Stimulated activated naive CD4-positive, alpha-beta T cell treated with Interleukin-2 at 50 U/mL for 16 hours (primary cell): Measurements from ENCODE around the gene KCNAB3.
A peak's percentile ranks its signal among the peaks of the same experiment; 100 is the strongest.

Experiments
- DNase-seq: peaks from one replicate; lab custom pipeline; 2025; lab: John Stamatoyannopoulos, UW

Gene KCNAB3

DNA sequence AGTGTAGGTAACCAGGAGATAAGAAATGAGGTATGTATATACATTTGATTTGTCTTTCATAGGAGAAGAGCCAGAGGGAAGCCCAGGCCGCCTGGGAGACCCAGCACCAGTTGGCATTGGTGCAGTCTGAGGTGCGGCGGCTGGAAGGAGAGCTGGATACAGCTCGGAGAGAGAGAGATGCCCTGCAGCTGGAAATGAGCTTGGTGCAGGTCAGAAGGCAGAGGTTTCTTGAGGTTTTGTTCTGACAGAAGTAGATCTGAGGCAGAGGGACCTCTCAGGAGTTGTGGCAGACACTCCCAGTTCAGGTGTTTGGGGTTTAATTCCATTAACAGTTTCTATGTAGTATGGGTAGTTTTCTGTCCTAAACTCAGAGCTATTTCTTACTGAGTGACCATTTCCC is 10.4 kb upstream of the KCNAB3 start:
- no peak for DNase-seq

DNA sequence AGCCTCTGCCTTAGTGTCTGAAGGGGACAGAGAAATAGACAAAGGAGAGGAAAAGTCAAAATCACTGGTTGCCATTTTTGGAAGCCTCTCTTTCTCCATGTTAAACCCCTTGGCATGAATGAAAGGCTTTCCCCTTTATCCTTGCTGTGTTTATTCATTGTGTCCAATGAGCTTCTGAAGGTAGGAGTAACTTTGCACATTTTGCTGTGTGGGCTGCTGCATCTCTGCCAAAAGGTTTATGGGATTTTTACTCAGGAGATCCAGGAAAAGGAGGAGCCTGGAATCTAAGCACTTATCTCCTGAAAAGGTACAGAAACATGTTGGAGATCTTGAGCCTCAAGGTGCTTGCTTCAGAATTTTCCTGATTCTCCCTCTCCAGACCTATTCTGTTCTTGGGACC is 6.2 kb upstream of the KCNAB3 start:
- DNase-seq = no peak

DNA sequence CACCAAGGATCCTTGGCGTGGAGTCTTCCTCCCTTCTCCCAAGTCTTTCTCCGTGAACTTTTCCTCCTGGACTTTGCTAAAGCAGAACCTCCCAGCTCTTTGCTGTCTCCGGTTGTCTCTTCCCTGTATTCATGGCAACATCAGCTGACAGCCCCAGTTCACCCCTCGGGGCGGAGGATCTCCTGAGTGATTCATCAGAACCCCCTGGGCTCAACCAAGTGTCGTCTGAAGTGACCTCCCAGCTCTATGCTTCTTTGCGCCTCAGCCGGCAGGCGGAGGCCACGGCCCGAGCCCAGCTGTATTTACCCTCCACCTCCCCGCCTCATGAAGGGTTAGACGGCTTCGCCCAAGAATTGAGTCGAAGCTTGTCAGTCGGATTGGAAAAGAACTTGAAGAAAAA is 3.3 kb upstream of the KCNAB3 start:
- DNase-seq = no peak

DNA sequence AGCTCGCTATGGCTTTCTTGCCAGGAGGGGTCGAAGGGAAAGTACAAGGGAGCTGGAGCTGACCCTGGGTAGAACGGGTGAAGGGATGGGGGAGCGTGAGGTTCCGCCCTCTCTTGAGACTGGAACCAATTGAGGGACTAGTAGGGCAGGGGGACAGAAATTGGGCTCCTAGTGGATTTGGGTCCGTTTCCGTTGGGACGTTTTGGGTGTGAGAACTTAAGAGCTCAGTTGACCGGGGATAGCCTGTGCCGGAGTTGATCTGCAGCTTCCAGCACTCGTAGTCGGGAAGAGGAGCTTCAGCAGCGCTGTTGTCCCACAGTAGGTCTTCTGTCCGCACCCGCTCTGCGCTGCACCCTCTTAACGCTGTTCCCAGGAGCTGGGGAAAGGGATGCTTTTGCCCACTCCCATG is 2.8 kb upstream of the KCNAB3 start:
- peak; percentile 31 for DNase-seq

DNA sequence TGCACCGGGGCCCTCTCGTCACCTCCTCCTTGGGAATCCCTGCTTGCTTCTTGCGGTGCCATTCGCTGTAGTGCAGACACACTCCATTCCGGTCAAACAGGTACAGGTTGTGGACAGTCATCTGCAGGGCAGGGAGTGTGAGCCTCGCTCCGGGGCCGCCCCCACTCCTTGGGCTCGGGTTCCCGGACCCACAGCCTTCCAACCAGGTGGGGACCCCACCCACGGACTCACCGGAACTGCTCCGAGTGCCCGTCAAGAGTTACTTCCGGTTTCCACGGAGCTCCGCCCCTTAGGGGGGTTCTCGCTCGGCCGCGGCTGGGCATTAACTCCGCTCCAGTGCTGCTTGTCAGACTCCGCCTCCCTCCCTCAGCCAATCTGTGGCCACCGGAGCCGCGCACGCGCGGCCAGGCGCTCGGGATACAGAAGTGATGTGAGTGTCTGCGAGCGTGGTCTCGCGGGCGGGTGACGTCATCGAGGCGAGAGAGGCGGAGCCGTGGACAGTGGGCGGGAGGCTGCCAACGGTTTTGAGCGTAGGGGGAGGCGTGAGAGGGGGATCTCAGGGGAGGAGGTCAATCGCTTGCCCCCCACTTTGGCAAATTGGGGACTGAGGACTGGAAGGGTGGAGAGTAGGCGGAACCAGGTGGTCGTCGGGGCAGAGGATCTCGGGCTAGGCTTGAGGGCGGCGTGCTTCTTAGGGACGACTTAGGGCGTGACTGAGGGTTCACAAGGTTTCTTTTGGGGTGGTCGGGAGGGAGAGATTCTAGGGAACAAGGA is 2.2 kb upstream of the KCNAB3 start, which contains the start of the genes CNTROB and TRAPPC1:
Gene CNTROB (plus strand): TSS at position 498 of the 774 bp plus-strand sequence. CDS start 874 bp downstream, outside the sequence.
Gene TRAPPC1 (minus strand): TSS at position 238 of the 774 bp plus-strand sequence. CDS start 117 bp downstream, at position 121.
- peak; percentile 99 for DNase-seq

DNA sequence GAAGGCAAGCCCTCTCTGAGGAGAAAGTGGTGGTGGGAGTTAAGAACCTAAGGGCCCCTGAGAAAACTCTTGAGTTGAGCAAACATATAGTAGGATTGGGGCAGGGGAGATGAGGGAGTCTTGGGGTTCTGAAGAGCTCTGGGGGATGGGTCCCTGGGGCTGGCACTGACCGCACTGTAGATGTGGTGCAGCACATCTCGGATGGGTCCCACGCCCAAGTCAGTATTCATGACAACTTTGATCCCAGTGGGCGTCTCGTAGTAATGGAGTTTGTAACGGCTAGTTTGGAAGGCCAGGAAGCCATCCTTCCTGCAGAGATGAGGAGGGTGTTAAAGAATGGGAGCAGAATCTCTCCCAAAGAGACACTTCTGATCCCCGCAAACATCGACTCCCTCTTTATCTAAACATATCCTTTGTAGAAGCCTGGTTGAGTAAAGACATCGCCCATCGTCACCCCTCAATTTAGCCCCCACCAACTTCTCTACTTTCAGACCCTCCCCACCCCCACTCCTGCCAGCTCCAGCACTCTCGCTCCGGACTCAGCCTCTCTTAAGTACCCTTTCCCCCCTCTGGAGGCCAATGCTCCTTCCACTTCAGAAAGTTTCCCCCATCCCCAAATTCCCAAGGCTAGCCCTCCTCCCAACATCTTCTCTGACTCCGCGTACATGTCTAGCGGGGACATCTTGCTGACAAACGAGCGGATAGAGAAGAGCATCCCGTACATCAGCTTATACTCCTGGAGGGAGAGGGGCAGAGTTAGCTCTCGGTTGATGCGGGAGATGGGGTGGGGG is 1.4 kb upstream of the KCNAB3 start:
- DNase-seq = no peak

DNA sequence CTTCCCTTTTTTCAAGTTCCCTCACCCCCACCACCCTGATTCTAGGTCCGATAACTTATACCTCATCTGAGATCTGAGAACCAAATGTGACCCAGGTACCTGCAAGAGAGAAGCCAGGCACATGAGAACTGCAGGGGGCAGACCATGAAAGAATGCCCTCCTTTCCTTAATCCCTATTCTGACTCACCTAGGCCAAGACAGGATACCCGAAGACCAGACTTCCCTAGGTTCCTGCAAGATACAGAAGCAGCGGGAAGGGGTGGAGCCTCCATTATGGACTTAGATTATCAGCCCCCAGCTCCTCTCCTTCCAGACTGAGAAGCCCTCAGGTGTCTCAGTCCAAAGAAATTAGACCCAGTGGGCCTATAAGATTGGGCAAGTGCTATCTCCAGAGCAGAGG is 2.1 kb downstream of the KCNAB3 start:
- DNase-seq = no peak

DNA sequence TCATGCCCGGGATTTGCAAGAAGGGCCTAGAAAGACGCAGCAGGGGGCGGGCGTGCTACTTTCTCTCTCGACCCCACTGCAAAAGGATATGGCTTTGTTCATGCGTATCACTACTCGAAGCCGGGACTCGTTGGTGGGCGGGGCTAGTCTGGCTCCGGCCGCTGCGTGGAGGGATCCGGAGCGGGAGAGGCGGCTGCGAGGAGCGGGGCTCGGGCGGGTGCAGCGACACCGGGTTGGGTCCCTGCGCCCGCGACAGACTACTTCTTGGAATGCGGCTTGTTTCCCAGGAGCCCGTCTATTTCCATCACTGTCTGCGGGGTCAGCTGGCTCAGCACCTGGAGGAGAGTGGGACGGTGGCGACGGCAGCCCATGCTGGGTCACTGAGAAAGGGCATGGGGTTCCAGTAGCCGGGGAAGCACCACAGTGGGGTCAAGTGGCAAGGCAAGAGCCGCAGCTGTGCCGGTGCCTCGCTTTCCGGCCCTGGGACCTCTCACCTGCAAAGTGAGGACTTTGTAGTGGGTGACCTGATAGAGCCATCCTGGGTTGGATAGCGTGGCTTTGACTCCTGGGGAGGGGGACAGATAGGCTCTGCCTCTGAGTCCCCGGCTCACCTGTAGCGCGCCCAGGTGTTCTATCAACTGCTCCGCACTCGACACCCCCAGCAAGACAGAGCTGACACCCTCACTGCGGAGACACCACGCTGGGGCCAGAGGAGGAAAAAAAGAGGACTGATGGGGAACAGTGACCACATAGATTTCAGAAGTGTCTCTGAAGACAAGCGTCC is 6.6 kb downstream of the KCNAB3 start:
- peak; percentile 81 for DNase-seq

DNA sequence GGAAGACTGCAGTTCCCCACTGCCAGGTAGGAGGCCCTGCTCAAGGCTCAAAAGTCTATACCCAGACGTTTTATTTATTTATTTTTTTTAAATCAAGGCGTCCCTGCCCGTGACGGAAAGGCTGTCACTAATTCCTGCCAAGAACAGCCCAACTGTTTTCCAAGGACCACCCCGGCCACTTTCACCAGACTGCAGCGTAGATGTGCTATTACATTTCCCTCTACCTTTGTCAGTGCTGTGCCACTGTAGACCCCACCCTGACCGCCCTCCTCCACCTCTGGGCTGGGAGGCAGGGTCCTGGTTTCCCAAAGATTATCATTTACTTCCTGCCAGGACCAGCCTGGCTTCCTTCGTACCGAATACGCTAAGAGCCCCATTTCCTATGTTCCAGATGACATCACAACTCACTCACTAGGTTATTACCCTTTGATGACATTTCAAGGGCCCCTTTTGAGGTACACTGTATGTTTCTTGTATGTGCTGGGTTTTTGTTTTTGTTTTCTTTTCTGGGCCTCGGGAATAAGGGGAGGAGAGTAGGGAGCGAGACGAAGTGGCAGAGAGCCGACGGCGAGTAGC is 7.3 kb downstream of the KCNAB3 start:
- no peak for DNase-seq

DNA sequence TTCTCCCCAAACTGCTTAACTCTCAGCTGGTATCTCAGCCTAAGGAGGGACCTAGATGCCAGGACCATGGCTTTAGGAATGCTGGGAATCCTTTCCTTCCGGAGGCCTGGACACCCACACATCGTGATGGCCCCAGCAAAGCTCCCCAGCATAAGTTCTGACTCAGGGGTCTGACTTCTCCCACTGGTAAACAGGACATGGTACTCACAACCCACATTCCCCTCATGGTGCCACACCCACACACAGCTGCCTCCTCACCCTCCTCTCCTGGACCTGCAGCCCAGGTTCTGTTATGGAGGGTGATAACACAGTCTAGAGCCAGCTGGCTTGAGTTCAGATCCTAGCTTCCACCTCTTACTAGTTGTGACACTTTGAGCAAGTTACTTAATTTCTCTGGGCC is 12.8 kb downstream of the KCNAB3 start:
- DNase-seq = no peak

DNA sequence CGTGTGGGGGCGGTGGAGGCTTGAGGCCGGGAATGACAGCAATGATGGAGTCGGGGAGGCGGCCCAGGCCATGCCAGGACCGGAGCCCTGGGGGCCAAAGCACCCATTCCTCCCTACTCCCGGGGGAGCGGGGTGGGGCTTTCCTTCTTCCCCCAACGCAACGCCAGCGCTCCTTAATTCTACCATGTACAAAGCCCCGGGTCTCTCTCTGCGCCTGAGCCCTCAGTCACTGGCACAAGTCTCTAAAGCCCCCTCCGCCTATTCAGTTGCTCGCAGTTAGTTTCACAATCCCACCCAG is 13.3 kb downstream of the KCNAB3 start:
- DNase-seq = no peak

DNA sequence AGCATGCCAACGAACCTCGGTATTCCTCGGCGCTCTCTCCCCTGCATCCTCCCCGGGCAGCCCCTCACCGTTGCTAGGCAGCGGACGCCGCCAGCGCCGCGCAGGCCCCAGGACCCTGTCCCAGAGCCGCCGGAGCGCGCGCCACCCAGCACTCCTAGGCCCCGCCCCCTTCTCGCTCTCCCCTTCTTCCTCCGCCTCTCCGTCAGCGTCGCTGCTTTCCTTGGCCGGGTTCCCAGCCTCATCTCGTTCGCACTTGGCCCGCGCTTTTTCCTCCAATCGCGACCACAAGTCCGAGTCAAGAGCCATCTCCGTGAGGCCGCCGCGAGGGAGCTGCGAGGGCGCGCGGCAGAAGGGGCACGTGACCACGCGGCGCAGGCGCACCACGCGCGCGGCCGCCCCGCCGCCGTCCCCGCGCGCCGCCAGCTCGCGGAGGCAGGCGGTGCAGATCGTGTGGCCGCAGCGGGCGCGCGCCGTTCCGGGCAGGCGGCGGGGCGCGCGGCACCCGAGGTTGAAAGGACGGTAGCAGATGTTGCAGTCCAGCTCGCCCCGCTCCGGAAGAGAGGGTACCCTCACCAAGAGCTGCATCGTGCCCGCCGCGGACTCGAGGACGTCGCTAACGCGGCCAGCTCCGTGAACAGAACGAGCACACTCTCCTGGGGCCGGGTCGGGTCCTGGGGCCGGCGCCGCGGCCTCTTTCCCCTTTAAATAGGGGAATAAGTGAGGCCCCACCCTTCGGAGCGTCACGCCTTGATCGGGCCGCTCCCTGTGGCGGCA is 13.9 kb downstream of the KCNAB3 start, which contains the start of gene RNF227:
Gene RNF227 (minus strand): TSS at position 679 of the 774 bp plus-strand sequence. CDS start 94 bp downstream, at position 585.
- DNase-seq = peak; percentile 87

DNA sequence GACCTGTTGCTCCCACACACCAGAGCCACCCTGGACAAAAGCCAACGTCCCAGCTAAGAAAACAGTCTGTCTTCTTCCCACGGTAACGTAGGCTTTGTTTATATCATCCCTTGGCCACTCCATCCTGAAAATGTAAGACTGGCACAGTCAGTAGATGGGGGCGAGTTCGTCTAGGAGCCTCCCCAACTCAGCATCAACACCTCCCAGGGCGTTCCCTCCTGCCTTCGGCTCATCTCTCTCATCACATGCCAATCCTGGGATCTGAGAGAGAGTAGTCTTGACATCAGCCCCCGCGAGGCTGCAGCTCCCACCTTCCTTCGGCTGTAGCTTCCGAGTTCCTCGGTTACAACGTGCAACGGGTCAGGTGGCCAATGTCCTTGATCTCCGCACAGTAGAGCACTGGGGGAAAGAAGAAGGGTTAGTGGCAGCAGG is 14.5 kb downstream of the KCNAB3 start:
- DNase-seq = no peak

DNA sequence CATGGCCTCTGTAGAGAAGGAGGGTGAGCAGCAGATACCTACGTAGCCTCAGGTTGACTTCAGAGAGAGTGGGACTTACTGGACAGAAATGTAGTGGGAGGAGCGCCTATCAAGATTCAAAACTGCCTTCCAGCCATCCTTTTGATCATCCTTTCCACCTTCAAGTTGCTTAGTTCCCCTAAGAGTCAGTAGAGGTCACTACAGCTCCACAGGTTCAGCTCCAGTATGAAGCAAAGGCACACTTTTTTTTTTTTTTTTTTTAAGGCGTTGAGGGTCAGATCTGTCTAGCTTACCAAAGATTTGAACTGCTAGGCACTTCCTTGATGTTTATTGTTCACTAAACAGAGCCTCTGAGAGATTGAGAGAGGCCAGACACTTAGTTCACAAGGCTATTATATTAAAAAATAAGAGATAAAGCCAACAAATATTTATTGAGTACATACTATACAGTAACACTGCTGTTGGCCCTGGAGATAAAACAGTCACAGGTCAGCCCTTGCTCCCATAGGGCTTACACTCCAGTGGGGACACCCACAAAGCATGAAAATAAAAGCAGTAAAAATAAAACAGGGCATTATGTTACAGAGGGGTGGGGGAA is 16.6 kb downstream of the KCNAB3 start:
- DNase-seq = peak; percentile 30

DNA sequence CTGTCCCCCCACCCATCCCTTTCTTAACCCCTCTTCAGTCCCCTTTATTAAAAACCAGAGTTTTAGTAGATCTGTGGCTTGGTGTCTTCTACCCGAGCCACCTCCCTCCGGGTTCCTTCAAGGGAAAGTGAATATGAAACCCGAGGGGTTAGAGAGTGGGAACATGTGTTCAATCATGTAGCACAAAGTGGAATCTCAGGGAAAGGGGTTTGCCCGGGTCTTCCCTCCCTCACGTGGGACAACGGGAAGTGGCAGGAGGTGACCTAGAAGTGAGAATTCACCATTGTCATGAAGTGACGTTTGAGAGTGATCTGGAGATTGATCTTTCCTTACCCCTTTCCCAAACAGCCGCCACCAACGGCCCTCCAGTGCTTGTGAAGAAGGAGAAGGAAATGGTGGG is 18.5 kb downstream of the KCNAB3 start:
- no peak for DNase-seq

DNA sequence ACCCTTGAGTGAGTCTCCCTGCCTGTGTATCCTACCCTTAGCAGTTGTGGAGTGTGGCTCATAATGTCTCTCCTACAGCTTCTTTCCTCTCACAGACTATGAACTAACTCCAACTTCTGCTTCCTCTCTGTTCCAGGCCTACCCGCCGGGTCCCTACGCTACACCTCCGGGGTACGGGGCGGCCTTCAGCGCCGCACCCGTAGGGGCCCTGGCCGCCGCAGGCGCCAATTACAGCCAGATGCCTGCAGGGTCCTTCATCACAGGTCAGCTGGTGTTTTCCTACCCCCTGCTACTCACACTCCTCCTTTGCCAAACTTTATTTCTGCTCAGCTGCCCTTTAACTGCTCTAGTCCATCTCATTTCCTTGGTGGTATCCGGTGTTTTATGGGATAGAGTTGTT is 18.9 kb downstream of the KCNAB3 start:
- DNase-seq = no peak

DNA sequence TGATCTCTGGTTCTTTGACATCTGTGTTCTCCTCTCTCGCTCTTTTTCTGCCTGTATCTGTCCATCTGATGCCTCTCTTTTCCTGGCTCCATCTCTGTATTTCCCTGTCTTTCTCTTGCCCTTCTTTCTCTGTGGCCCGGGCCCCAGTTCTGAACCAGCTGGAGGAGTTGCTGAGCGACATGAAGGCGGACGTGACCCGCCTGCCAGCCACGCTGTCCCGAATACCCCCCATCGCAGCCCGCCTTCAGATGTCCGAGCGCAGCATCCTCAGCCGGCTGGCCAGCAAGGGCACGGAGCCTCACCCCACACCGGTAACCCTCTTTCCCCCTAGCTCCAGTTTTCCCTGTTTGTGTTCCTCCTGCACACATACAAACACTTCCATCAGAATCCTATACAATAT is 19.4 kb downstream of the KCNAB3 start:
- DNase-seq = no peak

DNA sequence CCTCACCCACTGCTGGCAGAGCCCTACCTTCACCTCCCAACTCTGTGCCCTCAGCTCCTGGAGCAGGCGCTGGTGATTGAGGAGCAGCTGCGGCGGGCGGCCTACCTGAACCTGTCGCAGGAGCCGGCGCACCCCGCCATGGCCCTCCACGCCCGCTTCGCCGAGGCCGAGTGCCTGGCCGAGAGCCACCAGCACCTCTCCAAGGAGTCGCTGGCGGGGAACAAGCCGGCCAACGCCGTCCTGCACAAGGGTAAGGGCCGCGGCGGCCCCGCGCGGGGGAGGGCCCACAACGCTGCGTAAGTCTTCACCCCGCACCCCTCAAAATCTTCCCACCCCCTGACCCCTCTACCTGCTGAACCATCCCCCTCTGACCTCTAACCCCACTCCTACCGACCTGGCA is 20.6 kb downstream of the KCNAB3 start:
- DNase-seq = no peak

DNA sequence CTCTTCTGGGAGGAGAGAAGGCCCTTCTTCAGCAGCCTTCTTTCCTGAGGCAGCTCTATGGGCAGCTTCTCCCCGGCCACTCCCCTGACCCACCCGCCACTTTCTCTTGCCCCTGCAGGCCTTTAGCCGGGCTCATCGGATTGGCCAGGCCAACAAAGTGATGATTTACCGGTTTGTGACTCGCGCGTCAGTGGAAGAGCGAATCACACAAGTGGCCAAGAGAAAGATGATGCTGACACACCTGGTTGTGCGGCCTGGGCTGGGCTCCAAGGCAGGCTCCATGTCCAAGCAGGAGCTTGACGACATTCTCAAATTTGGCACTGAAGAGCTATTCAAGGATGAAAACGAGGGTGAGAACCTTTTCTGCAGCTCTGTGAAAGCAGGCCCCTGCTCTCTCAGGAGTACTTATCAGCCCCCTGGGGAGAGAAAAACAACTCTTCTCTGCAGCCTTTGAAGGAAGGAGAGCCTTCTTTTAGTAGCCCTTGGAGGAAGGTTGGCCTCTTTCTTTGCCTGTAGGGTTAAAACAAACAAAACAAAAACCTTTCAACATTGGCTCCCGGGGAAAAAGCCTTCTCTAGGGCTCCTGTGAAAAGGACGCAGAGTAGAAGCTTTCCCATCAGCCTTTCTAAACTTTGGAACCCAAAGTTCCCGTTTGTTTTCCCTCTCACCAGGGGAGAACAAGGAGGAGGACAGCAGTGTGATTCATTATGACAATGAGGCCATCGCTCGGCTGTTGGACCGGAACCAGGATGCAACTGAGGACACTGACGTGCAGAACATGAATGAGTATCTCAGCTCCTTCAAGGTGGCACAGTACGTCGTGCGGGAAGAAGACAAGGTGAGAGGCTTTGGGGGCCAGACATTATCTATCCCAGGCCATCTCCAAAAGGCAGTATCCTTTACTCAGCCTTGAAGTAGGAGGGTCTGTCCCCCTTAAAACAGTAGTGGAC is 26.2 kb downstream of the KCNAB3 start:
- no peak for DNase-seq

DNA sequence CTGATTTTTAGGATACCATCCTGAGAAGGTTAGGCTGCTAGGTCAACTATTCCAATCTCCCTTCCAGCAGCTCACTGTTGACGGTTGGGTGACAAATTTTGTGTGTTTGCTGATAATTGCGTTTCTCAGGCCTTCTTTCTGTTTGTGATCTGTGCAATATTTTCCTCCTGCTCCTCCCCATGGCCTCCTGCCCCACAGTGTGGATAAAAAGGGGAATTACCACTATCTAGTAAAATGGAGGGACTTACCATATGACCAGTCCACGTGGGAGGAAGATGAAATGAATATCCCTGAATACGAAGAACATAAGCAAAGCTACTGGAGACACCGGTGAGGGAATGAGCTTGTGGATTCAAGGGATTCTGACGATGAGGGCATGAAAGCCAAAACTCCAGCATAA is 31.9 kb downstream of the KCNAB3 start:
- DNase-seq = no peak
